Measurements from ENCODE around the gene CNKSR2.

DNA sequence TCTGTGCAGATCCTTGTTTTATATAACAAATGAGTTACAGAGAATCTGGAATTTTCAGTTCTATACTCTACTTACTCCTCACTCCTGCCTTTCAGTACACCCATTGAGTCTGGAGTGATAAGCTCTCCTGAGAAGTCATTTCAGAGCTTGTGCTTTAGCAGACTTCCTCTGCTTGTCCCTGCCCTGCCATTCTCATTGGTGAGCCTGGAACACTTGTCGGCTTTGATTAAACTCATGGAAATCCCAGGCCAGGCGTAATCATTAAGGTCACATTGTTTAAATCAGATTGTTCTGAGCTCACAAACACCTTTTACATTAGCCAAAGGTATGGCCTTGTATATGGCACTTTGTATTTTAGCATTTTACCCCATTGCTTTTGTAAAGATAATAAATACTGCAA is 102.7 kb downstream of the CNKSR2 start:
- no peak for TF ChIP-seq POLR2A (IDR thresholded peaks at IDR 0.05)
- TF ChIP-seq, protein P1, sequence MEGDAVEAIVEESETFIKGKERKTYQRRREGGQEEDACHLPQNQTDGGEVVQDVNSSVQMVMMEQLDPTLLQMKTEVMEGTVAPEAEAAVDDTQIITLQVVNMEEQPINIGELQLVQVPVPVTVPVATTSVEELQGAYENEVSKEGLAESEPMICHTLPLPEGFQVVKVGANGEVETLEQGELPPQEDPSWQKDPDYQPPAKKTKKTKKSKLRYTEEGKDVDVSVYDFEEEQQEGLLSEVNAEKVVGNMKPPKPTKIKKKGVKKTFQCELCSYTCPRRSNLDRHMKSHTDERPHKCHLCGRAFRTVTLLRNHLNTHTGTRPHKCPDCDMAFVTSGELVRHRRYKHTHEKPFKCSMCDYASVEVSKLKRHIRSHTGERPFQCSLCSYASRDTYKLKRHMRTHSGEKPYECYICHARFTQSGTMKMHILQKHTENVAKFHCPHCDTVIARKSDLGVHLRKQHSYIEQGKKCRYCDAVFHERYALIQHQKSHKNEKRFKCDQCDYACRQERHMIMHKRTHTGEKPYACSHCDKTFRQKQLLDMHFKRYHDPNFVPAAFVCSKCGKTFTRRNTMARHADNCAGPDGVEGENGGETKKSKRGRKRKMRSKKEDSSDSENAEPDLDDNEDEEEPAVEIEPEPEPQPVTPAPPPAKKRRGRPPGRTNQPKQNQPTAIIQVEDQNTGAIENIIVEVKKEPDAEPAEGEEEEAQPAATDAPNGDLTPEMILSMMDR (IDR thresholded peaks at IDR 0.05): no peak

Measured in lower leg skin (tissue), 3 donors.